ENCODE data around the gene GATM. TPM values are rescaled to one million over a fixed set of nuclear protein-coding genes. Genes with fewer than 3 reads are reported as not detected.
A peak's percentile ranks its signal among the peaks of the same experiment; 100 is the strongest.

Gene GATM
- total and polyA plus RNA-seq, 4 donors, result 6.9 to 74.6 (median 29.9) TPM

DNA sequence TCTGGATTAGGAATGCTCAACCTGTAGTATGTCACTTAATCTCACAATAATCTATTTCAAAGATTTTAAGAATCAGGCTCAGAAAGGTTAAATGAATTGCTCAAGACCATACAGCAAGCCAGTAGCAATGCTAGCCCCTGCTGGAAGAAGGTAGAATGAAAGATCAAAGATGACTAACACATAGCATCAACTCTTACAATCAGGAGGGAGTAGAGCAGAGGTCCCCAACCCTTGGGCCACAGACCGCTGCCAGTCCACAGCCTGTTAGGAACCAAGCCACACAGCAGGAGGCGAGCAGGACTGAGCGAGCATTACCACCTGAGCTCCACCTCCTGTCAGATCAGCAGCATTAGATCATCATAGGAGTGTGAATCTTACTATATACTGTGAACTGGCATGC is 15.5 kb upstream of the GATM start:
- DNase-seq (no peak), ATAC-seq (ENCODE audit: low FRiP score) (no peak)
- Histone ChIP-seq H3K27me3 (ENCODE audit: control insufficient read depth in 1 of 2, insufficient read depth in 2 of 2, low read length in 1 of 2) (no peaks in the 10 kb centered on the region), H3K4me1 (ENCODE audit: control insufficient read depth in 1 of 2, insufficient read depth in 2 of 2, low read length in 2 of 2) (no peaks in the 10 kb centered on the region), H3K27ac (ENCODE audit: low read depth in 1 of 2, low read length in 2 of 2) (no peak overlapping the region), H3K9me3 (ENCODE audit: control insufficient read depth, low read length) (no peaks in the 10 kb centered on the region), H3K36me3 (ENCODE audit: control insufficient read depth in 1 of 2, insufficient read depth in 2 of 2, low read length in 1 of 2) (no peaks in the 10 kb centered on the region), H3K4me3 (ENCODE audit: low read length in 2 of 2) (no peak overlapping the region)
- intact Hi-C loops (cut with DNase I), result no loop called here
- 68 to 71% methylated on average over 3 of the region's 3 CpGs for WGBS, 2 donors

DNA sequence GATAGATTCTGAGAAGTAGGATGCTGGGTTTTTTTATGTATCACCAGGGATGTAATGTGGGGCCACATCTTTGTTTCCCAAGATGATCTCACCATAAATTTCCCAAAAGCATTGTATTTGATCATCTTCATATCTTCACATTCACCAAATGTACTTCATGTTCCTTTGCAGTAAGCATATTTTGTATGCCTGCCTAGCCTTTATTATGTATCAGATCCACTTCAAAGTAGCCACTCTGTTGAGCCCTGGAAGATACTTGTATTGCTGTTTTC is 14.2 kb upstream of the GATM start:
- intact Hi-C loops (cut with DNase I), result no loop called here
- ATAC-seq (ENCODE audit: low FRiP score), result no peak
- Histone ChIP-seq H3K9me3 (ENCODE audit: control insufficient read depth, low read length) (no peaks in the 10 kb centered on the region), H3K27ac (ENCODE audit: low read depth in 1 of 2, low read length in 2 of 2) (no peak overlapping the region), H3K27me3 (ENCODE audit: control insufficient read depth in 1 of 2, insufficient read depth in 2 of 2, low read length in 1 of 2) (no peaks in the 10 kb centered on the region), H3K4me3 (ENCODE audit: low read length in 2 of 2) (no peak overlapping the region), H3K36me3 (ENCODE audit: control insufficient read depth in 1 of 2, insufficient read depth in 2 of 2, low read length in 1 of 2) (no peaks in the 10 kb centered on the region), H3K4me1 (ENCODE audit: control insufficient read depth in 1 of 2, insufficient read depth in 2 of 2, low read length in 2 of 2) (no peaks in the 10 kb centered on the region)
- DNase-seq, result no peak

DNA sequence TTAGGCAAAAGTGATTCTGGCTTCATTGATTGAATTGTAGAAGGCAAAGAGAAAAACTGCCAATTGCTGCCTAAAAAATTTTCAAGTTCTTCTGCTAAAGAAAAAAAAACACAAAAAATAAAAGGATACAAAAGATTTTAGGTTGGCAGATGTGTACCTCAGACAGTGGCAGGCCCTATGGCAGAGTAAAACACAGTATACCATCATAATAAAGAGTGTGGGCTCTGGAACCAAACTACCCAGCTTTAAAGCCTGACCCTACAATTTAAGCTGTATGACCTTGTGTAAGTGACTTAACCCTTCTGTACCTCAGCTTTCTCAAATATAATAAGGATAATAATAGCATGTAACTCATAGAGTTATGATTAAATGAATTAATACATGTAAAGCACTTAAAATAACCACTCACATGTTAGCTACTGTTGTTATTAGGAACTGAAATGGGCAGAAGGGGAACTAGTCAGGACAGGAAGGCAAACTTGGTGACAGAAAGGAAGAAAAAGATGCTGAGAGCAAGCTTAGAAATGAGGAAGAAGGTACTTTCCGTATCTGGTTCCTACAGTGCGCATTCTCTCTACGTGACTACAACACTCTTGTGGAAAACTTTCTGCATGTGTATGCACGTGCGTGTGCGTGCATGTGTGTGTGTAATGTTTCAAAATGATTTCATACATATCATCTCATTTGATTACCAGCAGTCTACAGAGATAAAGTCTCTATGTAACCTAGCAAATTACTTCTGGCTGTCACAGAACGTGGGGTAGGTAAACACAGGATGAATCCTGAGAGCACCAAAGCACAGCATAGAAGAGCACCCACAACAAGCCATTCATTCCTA is 13.6 kb upstream of the GATM start:
- peak in 1 of 2 donors; percentile 68 for DNase-seq
- Histone ChIP-seq H3K27me3 (ENCODE audit: control insufficient read depth in 1 of 2, insufficient read depth in 2 of 2, low read length in 1 of 2) (no peaks in the 10 kb centered on the region), H3K4me3 (ENCODE audit: low read length in 2 of 2) (no peak overlapping the region), H3K9me3 (ENCODE audit: control insufficient read depth, low read length) (no peaks in the 10 kb centered on the region), H3K4me1 (ENCODE audit: control insufficient read depth in 1 of 2, insufficient read depth in 2 of 2, low read length in 2 of 2) (no peaks in the 10 kb centered on the region), H3K36me3 (ENCODE audit: control insufficient read depth in 1 of 2, insufficient read depth in 2 of 2, low read length in 1 of 2) (no peaks in the 10 kb centered on the region), H3K27ac (ENCODE audit: low read depth in 1 of 2, low read length in 2 of 2) (no peak overlapping the region)
- WGBS, 2 donors, result 57 to 80% methylated on average over 7 of the region's 7 CpGs
- ATAC-seq (ENCODE audit: low FRiP score), result no peak
- intact Hi-C loops (cut with DNase I), result no loop called here

DNA sequence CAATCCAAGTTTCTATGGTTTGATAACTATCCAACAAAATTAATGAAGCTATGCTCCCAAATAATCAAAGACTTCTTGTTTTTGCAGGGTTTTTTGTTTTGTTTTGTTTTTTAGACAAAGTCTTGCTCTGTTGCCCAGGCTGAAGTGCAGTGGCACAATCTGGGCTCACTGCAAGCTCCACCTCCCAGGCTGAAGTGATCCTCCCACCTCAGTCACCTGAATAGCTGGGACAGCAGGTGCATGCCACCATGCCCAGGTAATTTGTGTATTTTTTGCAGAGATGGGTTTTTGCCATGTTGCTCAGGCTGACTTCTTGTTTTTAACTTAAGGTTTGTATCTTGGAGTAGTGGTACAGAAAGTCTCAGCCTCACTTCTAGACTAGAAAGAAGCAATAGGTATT is 11.0 kb upstream of the GATM start:
- H3K27ac ChIP-seq (ENCODE audit: low read depth in 1 of 2, low read length in 2 of 2), result no peak overlapping the region
- H3K27me3 ChIP-seq (ENCODE audit: control insufficient read depth in 1 of 2, insufficient read depth in 2 of 2, low read length in 1 of 2), result no peaks in the 10 kb centered on the region
- no peaks in the 10 kb centered on the region for H3K9me3 ChIP-seq (ENCODE audit: control insufficient read depth, low read length)
- no peak for DNase-seq
- intact Hi-C loops (cut with DNase I), result no loop called here
- no peaks in the 10 kb centered on the region for H3K36me3 ChIP-seq (ENCODE audit: control insufficient read depth in 1 of 2, insufficient read depth in 2 of 2, low read length in 1 of 2)
- no peaks in the 10 kb centered on the region for H3K4me1 ChIP-seq (ENCODE audit: control insufficient read depth in 1 of 2, insufficient read depth in 2 of 2, low read length in 2 of 2)
- H3K4me3 ChIP-seq (ENCODE audit: low read length in 2 of 2), result no peak overlapping the region
- no peak for ATAC-seq (ENCODE audit: low FRiP score)

DNA sequence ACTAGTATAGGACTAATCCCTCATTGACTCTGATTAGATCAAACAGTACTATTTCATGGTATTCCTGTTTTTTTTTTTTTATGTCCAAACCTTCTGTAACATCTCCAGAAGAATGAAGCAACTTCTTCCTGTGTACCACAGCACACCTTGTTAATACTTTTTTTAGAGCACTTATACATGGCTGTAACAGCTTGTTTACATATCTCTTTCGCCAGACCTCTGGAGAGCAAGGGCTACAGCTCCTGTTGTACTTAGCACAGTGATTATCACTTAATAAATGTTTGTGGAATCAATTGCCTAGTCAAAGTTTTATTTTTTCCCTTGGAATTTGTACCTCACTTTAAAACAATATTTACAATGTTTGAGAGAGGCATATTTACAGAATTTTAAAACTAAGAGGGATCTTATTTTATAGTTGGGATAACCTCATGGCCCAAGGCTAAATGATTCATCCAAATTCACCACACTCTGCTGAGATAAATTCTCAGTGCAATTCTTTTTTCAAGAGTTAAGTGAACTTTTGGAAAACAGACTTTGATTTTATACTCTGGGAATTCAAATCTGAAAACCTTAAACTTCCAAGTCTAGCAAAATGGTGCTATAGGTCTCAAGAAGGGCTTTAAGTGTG is 9.2 kb upstream of the GATM start:
- H3K36me3 ChIP-seq (ENCODE audit: control insufficient read depth in 1 of 2, insufficient read depth in 2 of 2, low read length in 1 of 2), result no peaks in the 10 kb centered on the region
- H3K27me3 ChIP-seq (ENCODE audit: control insufficient read depth in 1 of 2, insufficient read depth in 2 of 2, low read length in 1 of 2), result no peaks in the 10 kb centered on the region
- H3K27ac ChIP-seq (ENCODE audit: low read depth in 1 of 2, low read length in 2 of 2), result no peak overlapping the region
- no peaks in the 10 kb centered on the region for H3K9me3 ChIP-seq (ENCODE audit: control insufficient read depth, low read length)
- no peaks in the 10 kb centered on the region for H3K4me1 ChIP-seq (ENCODE audit: control insufficient read depth in 1 of 2, insufficient read depth in 2 of 2, low read length in 2 of 2)
- DNase-seq, result no peak
- no peak overlapping the region for H3K4me3 ChIP-seq (ENCODE audit: low read length in 2 of 2)
- whole genome bisulfite sequencing, 2 donors, result 57% methylated on average over 1 of the region's 1 CpG
- no peak for ATAC-seq (ENCODE audit: low FRiP score)
- intact Hi-C loops (cut with DNase I), result no loop called here

DNA sequence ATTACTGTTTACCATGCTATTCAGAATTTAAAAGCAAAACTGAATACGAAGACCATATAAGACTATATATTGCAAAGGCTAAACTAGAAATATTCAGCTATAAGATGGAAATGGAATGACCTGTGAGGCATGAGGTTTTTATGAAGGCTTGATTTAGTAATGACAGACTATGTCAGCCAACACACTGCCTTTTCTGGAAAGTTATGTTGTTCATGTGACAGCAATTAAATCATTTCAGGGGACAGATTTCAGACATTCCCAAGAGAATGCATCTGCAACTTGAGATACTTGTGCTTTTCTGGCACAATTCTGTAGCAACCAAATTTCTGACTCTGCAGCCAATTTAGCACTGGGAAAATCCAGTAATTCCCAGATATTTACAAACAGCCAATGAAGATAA is 8.6 kb upstream of the GATM start:
- no peaks in the 10 kb centered on the region for H3K9me3 ChIP-seq (ENCODE audit: control insufficient read depth, low read length)
- H3K27me3 ChIP-seq (ENCODE audit: control insufficient read depth in 1 of 2, insufficient read depth in 2 of 2, low read length in 1 of 2), result no peaks in the 10 kb centered on the region
- no peaks in the 10 kb centered on the region for H3K4me1 ChIP-seq (ENCODE audit: control insufficient read depth in 1 of 2, insufficient read depth in 2 of 2, low read length in 2 of 2)
- WGBS, 2 donors, result 53 to 66% methylated on average over 1 of the region's 1 CpG
- no peak for DNase-seq
- H3K4me3 ChIP-seq (ENCODE audit: low read length in 2 of 2), result no peak overlapping the region
- no peak overlapping the region for H3K27ac ChIP-seq (ENCODE audit: low read depth in 1 of 2, low read length in 2 of 2)
- no peaks in the 10 kb centered on the region for H3K36me3 ChIP-seq (ENCODE audit: control insufficient read depth in 1 of 2, insufficient read depth in 2 of 2, low read length in 1 of 2)
- ATAC-seq (ENCODE audit: low FRiP score), result no peak
- intact Hi-C loops (cut with DNase I), result no loop called here

DNA sequence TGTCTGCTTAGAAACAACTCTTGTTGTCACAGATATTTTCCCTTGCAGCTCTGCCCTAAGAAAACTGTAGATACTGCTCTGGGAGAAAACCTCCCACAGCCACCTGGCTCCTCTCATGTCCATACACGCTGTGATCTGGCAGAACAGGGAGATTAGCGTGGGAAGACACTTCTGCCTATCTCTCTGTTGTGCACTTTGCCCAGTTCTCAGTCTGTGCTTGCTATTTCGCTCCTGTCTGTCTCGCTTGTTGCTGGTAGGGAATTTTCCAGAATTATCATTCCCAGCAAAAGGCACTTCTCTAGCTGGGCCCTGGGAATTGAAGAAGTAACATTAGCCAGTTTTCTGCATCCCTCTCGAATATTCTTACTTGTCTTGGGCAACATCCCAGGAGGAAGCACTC is 8.1 kb upstream of the GATM start:
- Histone ChIP-seq H3K27ac (ENCODE audit: low read depth in 1 of 2, low read length in 2 of 2) (no peak overlapping the region), H3K4me1 (ENCODE audit: control insufficient read depth in 1 of 2, insufficient read depth in 2 of 2, low read length in 2 of 2) (no peaks in the 10 kb centered on the region), H3K4me3 (ENCODE audit: low read length in 2 of 2) (no peak overlapping the region), H3K27me3 (ENCODE audit: control insufficient read depth in 1 of 2, insufficient read depth in 2 of 2, low read length in 1 of 2) (no peaks in the 10 kb centered on the region), H3K36me3 (ENCODE audit: control insufficient read depth in 1 of 2, insufficient read depth in 2 of 2, low read length in 1 of 2) (no peaks in the 10 kb centered on the region), H3K9me3 (ENCODE audit: control insufficient read depth, low read length) (no peaks in the 10 kb centered on the region)
- intact Hi-C loops (cut with DNase I), result no loop called here
- ATAC-seq (ENCODE audit: low FRiP score) (no peak), DNase-seq (no peak)
- 51 to 52% methylated on average over 5 of the region's 5 CpGs for WGBS, 2 donors

DNA sequence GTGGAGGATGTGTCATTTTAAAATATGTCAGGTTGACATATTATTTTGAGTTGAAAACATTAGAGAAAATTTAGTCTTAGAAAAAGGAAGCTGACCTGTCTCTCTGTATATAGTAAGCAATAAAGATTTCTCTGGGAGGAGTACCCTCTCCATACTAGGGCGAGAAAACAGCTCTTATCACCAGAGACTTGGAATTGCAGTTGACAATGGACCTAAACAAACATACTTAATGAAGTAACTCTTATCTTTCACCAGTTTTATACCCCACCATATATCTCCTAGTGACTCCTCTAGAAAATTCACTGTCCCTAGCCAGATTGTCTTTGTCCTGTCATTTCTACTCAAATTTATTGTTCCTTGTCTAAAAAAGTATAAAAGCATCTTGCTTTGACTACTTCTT is 7.2 kb upstream of the GATM start:
- H3K4me1 ChIP-seq (ENCODE audit: control insufficient read depth in 1 of 2, insufficient read depth in 2 of 2, low read length in 2 of 2), result no peaks in the 10 kb centered on the region
- no peak for ATAC-seq (ENCODE audit: low FRiP score)
- H3K9me3 ChIP-seq (ENCODE audit: control insufficient read depth, low read length), result no peaks in the 10 kb centered on the region
- no peak overlapping the region for H3K27ac ChIP-seq (ENCODE audit: low read depth in 1 of 2, low read length in 2 of 2)
- DNase-seq, result no peak
- no peaks in the 10 kb centered on the region for H3K36me3 ChIP-seq (ENCODE audit: control insufficient read depth in 1 of 2, insufficient read depth in 2 of 2, low read length in 1 of 2)
- 73 to 83% methylated on average over 1 of the region's 1 CpG for WGBS, 2 donors
- no peak overlapping the region for H3K4me3 ChIP-seq (ENCODE audit: low read length in 2 of 2)
- intact Hi-C loops (cut with DNase I), result no loop called here
- no peaks in the 10 kb centered on the region for H3K27me3 ChIP-seq (ENCODE audit: control insufficient read depth in 1 of 2, insufficient read depth in 2 of 2, low read length in 1 of 2)

DNA sequence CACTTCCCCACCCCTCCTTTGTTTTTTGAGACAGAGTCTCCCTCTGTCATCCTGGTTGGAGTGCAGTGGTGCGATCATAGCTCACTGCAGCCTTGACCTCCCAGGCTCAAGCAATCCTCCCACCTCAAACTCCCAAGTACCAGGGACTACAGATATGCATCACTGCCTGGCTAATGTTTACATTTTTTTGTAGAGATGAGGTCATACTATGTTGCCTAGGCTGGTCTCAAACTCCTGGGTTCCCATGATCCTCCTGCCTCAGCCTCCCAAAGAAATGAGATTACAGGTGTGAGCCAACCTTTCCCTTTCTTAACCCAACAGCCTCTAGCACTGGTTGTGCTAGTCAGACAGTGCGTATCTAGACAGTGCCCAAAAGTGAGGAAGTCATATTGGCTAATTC is 6.4 kb upstream of the GATM start:
- DNase-seq (no peak), ATAC-seq (ENCODE audit: low FRiP score) (no peak)
- Histone ChIP-seq H3K9me3 (ENCODE audit: control insufficient read depth, low read length) (no peaks in the 10 kb centered on the region), H3K27me3 (ENCODE audit: control insufficient read depth in 1 of 2, insufficient read depth in 2 of 2, low read length in 1 of 2) (no peaks in the 10 kb centered on the region), H3K27ac (ENCODE audit: low read depth in 1 of 2, low read length in 2 of 2) (no peak overlapping the region), H3K4me3 (ENCODE audit: low read length in 2 of 2) (no peak overlapping the region), H3K36me3 (ENCODE audit: control insufficient read depth in 1 of 2, insufficient read depth in 2 of 2, low read length in 1 of 2) (no peaks in the 10 kb centered on the region), H3K4me1 (ENCODE audit: control insufficient read depth in 1 of 2, insufficient read depth in 2 of 2, low read length in 2 of 2) (no peaks in the 10 kb centered on the region)
- WGBS, 2 donors, result 89 to 96% methylated on average over 2 of the region's 2 CpGs
- intact Hi-C loops (cut with DNase I), result no loop called here

Data from aorta (tissue), 5 donors.